SH-SY5Y (cell line): ENCODE data around the gene NKAIN2.

Experiments
- GATA2 ChIP-seq: IDR thresholded peaks from 2 replicates; pipeline ENCODE4 v1.6.1; 2011; ENCODE audit warnings: mild to moderate bottlenecking, low read depth, low read length
- GATA3 ChIP-seq: IDR thresholded peaks from 2 replicates; pipeline ENCODE4 v1.6.1; 2011; ENCODE audit warnings: low read depth, mild to moderate bottlenecking, low read length, moderate library complexity

- TF ChIP-seq GATA3 (no peak), GATA2 (no peak)
These were observed 520.6 kb downstream of the NKAIN2 start for GRCh38 chr6:124324237-124324636.
